GM04504 (cell line): ENCODE data around the gene CCNC.

Experiments
- DNase-seq: peaks from one replicate; pipeline ENCODE4 v3.0.0-alpha.2; 2012; ENCODE audit warnings: low read depth

The CCNC gene

GRCh38 chr6:99568103-99568933 is at the start of gene CCNC:
TSS of gene CCNC (minus strand) at chr6:99568660. CDS start at chr6:99568527, 133 bp downstream.
- DNase-seq: peak; percentile 94

- no peak for DNase-seq
These were observed 48.7 kb upstream of the CCNC start for GRCh38 chr6:99617131-99617530.

DNA sequence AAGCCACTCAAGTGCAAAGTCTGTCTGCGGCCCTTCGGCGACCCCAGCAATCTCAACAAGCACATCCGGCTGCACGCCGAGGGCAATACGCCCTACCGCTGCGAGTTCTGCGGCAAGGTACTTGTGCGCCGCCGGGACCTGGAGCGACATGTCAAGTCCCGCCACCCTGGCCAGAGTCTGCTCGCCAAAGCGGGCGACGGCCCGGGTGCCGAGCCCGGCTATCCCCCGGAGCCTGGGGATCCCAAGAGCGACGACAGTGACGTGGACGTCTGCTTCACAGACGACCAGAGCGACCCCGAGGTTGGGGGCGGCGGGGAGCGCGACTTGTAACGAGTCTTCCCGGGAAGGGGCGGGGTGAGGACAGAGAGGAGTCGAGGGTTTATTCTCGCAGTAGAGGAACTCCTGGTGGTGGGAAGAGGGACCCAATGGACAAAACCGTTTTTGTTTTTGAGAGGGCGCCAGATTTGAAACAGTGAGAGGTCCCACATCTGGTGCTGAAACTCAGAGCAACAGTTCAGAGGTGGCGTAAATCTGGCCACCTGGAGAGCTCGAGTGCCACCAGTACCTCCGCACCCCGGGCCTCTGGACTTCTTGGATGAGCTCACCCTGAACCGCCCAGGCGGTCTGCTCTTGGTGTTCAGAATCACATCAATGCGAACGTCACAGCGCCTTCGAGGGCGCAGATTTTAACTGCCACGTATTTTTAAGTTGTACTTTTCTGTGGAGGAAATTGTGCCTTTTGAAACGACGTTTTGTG is 46.1 kb upstream of the CCNC start:
- DNase-seq: no peak

GRCh38 chr6:99613705-99614429 is 45.4 kb upstream of the CCNC start:
- no peak for DNase-seq

DNA sequence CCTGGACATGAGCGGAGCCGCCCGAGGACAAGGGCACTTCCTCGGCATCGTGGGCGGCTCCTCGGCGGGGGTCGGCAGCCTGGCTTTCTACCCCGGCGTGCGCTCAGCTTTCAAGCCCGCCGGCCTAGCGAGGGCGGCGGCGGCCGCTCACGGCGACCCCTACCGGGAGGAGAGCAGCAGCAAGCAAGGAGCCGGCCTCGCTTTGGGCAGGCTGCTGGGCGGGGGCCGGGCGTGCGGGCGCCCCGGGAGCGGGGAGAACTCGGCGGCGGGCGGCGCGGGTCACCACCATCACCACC is 44.9 kb upstream of the CCNC start:
- no peak for DNase-seq

GRCh38 chr6:99612551-99613408 is 44.3 kb upstream of the CCNC start:
- no peak for DNase-seq

DNA sequence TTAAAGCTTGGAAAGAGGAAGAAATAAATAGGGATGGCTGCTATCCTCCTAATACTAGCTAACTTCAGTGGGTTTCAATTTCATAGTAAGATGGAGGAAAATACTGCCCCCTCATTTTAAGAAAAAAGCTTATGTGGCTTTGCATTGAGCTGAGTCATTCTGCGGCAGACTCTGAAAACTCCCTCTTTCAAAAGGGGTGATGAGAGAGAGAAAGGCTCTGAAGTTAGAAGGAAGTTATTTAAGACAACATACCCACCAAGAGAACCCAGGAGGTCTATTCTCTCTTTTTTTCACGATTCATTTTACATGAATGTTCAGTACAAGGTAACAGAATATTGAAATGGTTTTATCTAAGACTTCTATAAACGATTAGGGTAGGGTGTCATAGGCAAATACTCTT is 42.7 kb upstream of the CCNC start:
- DNase-seq: no peak

GRCh38 chr6:99609905-99610489 is 41.5 kb upstream of the CCNC start:
- no peak for DNase-seq

DNA sequence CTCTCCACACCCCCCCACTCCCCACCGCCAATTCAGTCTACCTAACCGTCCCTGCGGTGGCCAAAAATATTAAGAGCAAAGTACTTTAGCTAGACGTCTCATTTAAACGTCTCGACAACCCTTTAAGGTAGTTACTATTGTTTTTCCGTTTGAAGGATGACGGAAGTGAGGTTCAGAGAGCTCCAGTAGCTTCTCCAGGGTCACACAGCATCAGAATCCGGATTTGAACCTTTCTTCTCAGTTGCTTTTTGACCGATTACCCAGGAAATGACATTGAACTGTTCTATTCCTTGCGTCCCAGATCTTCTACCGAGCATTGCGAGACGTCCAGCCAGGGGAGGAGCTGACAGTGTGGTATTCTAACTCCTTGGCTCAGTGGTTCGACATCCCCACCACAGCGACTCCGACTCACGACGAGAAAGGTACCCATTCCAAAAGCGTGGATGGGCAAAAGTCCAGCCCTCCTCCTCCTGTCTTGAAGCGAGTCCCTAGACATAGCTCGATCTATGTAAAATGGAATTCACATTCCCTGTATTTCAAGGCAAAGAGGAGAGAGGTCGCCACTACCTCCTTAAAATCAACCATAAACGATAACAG is 40.5 kb upstream of the CCNC start:
- no peak for DNase-seq

DNA sequence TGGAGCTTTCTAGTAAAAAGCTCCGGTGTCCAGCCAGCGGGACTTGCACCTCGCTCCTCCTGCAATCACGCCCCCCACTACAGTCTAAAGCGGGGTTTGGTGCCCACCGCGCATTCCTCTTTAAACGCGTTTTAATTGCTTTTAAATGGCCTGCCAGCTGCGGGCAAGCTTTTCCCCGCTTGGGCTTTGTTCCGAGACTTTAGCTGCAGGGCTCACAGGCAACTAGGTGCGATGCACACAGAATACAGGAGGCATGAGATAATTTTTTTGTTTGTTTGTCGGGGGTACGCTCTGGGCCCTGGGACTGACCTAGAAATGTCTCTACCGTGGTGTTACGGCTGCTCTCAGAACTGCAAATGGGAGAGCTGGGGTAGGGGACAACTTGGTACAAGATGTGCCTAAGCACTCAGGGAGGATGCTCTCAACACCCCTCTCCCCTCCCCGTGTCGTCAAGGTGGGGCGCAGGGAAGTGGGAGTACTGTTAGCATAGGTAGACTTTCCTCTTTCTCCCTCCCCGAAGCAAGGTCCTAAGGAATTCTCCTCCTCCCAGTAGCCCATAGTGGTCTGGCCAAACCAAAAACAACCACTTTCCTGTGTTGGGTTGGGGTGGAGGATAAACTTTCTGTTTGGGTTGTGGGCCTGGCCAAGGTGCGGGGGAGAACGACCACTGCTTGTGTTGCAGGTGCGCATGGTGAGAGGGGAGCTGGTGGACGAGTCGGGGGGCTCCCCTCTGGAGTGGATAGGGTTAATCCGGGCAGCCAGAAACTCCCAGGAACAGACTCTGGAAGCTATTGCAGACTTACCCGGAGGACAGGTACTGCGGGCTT is 39.8 kb upstream of the CCNC start:
- DNase-seq: no peak

DNA sequence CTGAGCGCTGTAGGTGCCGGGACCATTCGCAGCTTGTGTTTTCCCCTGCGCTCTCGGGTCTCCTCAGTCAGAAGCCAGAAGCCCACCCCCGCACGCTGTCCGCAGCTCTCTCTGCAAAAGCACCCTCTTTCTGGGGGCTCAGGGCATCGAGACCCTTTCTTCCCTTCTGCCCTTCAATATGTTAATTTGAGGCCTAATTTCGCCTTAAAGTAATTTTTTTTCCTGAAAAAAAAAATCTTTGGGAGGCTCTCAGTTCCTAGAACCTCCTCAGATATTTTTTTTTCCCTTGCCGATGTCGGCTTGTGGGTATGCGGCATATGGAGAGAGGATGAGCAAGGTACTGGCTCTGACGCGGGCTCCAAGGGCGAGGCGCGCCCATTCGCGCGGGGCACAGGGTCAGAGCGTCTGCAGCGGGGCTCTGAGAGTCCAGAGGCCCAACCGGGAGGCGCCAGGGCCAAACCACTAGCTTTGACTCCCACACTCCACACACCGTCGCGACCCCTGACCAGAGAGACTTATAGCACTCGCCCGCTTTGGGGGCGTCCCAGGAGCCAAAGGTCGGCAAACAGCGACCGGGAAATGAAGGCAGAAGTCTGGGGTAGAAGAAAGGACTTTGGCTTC is 39.1 kb upstream of the CCNC start:
- DNase-seq: no peak

- DNase-seq: no peak
These were observed 38.4 kb upstream of the CCNC start, which contains the start of gene PRDM13 for GRCh38 chr6:99606656-99607415. TSS of gene PRDM13 (plus strand) at chr6:99606833. CDS start at chr6:99607035, 202 bp downstream.

GRCh38 chr6:99605911-99606655 is 37.6 kb upstream of the CCNC start:
- no peak for DNase-seq

DNA sequence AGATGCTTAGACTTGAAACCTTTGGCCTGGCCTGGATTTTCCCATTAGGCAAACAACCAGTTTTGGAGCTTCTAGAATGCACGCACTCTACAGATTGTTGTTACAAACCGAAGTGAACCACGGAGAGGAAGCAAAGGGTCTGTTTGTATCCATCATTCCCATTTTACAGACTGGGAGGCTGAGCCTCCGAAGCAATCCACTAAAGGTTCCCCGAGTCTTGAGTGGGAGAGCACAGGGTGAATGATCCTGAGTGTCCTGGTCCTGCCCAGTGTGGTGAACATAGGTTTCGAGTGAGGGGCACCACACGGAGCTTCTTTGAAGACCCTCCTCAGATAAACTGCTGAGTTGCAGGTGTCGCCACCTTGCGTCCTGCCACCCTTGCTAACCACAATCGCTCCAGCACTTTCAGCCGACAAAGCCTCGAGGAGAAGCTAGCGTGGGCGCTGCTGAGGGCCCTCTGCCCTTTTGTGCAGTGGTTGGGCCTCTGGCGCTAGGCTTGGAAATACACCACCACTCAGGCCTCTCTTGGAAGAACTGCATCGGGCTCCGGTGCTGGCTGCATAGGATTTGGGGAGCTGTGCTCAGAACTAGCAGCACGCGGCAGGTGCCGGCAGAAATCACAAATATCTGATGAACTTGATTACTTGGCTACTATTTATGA is 36.7 kb upstream of the CCNC start:
- DNase-seq: no peak

DNA sequence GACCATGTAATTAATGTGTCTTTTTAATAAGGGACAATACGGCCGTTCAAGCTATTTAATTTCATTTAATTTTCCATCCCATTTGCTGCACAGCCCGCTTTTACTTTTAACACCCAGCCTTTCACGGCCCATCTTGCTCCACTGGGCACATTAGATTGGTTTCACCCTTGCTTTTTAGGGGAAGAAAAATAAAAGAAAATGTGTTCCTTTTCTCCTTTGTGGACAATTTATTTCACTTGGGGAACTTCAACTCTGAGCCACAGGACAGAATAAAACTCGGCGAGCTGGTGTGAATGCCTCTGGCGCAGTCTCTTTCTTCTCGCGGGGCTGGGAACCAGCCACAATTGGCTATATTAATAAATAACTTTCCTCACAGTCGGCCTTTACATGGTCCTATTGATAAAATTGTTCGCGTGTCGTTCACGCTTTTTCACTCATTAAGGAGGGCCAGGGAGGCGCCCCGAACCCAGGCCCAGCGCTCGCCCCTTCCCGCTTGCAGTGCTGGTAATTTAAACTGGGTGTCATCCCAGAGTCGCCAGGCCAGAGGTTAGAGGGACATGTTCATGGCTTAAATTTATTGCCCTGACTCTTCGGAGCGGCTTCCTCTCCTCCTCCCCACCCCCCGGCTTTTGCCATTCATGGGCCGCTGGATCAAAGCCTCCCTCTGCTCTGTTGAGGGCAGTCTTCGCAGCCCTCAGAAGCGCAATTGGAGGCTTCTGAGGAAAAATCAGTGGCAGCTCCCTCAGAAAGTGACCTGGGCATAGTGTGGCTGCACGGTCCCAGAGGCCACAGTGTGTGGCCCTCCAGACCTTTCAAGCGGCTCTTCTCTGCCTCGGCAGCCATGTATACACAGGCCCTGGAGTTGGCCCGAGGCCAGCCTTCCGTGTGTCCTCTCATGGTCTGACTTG is 36.0 kb upstream of the CCNC start:
- DNase-seq: no peak

GRCh38 chr6:99603421-99604165 is 35.1 kb upstream of the CCNC start:
- DNase-seq: no peak
